ENCODE results near the gene CD300LF. TPM values are rescaled to one million over a fixed set of nuclear protein-coding genes. Genes with fewer than 3 reads are reported as not detected.

CD300LF gene
- total RNA-seq, 1 experiment from 2014 or later, result not detected

DNA sequence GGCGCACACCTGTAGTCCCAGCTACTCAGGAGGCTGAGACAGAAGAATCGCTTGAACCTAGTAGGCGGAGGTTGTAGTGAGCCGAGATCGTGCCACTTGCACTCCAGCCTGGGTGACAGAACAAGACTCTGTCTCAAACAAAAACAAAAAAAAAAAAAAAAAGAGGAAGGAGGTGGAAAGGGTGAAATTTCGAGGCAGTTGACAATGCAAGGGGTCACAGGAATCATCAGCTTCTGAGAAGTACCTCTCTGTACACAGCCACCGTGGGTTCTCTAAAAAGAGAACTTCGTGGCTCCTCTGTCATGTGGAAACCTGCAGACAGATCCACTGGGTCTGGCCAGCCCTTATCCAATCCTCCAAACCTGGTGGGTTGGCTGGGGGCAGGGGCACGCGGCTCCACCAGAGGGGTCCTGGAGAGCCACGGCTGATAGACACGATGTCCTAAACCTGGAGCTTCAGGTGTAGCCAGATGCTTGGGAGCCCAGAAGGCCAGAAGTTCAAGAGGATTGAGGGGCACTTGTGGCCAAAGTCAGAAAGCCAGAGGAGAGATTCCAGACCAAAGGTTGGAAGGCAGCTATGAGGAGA lies 540 bp upstream of the CD300LF start:
- Histone ChIP-seq H3K27ac (ENCODE audit: low read depth, low read length) (no peak overlapping the region), H3K9me3 (ENCODE audit: control insufficient read depth in 1 of 2, insufficient read depth in 1 of 2, low read depth in 1 of 2, low read length in 2 of 2) (no peaks in the 10 kb centered on the region), H3K9ac (ENCODE audit: low read length) (no peak overlapping the region), H4K20me1 (ENCODE audit: insufficient read depth) (no peaks in the 10 kb centered on the region), H3K4me3 (replicated peaks in 1 of 2; ENCODE audit: low read depth in 1 of 2, low read length in 2 of 2) (no peak overlapping the region), H3K36me3 (ENCODE audit: control insufficient read depth in 1 of 2, insufficient read depth in 2 of 2, low read length in 2 of 2) (no peaks in the 10 kb centered on the region), H3K4me2 (ENCODE audit: low read length) (no peak overlapping the region), H3K27me3 (ENCODE audit: insufficient read depth, low read length) (0 out of 2 replicates have a peak, but pooled peaks cover 6% of the 10 kb centered on the region), H3K4me1 (ENCODE audit: control insufficient read depth in 1 of 2, insufficient read depth in 2 of 2, low read length in 2 of 2) (peaks cover 0 to 3% of the 10 kb centered on the region in 2 experiments; a peak in 1 of 4 replicates), H3K79me2 (ENCODE audit: insufficient read depth, low read length) (no peaks in the 10 kb centered on the region), H3K9me2 (ENCODE audit: insufficient read depth) (no peaks in the 10 kb centered on the region), H2AFZ (ENCODE audit: low read depth, low read length, poor library complexity, severe bottlenecking) (no peak overlapping the region)
- intact Hi-C loops (cut with micrococcal nuclease), result no loop called here
- no TSS peak for BruUV-seq (replicated peaks)
- ChIA-PET POLR2A (no interaction called here), RAD21 (ENCODE audit: low non-redundant PET in 1 of 2, low total read pairs in 2 of 2, uncharacterized antibody in 2 of 2, unreplicated experiment in 2 of 2) (no interaction called here), CTCF (interaction anchor here (1.5 kb wide), 1 partner anchor 56 kb away, joined by 3 read pairs; no protein-coding TSS in a partner anchor)
- DNase-seq (ENCODE audit: low read depth, low spot score) (no peak), ATAC-seq (no peak)
- no peak for TF ChIP-seq YY1 (IDR thresholded peaks at IDR 0.05; ENCODE audit: extremely low read depth, insufficient replicate concordance, low read depth, low read length)
- TF ChIP-seq SRF (IDR thresholded peaks at IDR 0.05; ENCODE audit: low read depth), result no peak
- TF ChIP-seq, protein P1, sequence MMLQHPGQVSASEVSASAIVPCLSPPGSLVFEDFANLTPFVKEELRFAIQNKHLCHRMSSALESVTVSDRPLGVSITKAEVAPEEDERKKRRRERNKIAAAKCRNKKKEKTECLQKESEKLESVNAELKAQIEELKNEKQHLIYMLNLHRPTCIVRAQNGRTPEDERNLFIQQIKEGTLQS (IDR thresholded peaks at IDR 0.05), result no peak
- TF ChIP-seq CEBPB (IDR thresholded peaks at IDR 0.05; ENCODE audit: low read depth), result no peak
- TF ChIP-seq FOSL1 (IDR thresholded peaks at IDR 0.05; ENCODE audit: low read depth), result no peak
- TF ChIP-seq SP1 (IDR thresholded peaks at IDR 0.05; ENCODE audit: low read depth), result no peak
- TF ChIP-seq TCF7L2 (IDR thresholded peaks at IDR 0.05; ENCODE audit: borderline replicate concordance, extremely low read depth, insufficient read depth, insufficient read length), result no peak
- no peak for TF ChIP-seq CBX3 (IDR thresholded peaks at IDR 0.05; ENCODE audit: low read depth)
- TF ChIP-seq JUND (IDR thresholded peaks at IDR 0.05), result no peak
- TF ChIP-seq, protein P2, sequence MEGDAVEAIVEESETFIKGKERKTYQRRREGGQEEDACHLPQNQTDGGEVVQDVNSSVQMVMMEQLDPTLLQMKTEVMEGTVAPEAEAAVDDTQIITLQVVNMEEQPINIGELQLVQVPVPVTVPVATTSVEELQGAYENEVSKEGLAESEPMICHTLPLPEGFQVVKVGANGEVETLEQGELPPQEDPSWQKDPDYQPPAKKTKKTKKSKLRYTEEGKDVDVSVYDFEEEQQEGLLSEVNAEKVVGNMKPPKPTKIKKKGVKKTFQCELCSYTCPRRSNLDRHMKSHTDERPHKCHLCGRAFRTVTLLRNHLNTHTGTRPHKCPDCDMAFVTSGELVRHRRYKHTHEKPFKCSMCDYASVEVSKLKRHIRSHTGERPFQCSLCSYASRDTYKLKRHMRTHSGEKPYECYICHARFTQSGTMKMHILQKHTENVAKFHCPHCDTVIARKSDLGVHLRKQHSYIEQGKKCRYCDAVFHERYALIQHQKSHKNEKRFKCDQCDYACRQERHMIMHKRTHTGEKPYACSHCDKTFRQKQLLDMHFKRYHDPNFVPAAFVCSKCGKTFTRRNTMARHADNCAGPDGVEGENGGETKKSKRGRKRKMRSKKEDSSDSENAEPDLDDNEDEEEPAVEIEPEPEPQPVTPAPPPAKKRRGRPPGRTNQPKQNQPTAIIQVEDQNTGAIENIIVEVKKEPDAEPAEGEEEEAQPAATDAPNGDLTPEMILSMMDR (IDR thresholded peaks at IDR 0.05 in 2 of 3, conservative IDR thresholded peaks at IDR 0.05 in 1 of 3; ENCODE audit: borderline replicate concordance in 1 of 3, insufficient read depth in 1 of 3, low read depth in 2 of 3, low read length in 2 of 3), result no peak
- TF ChIP-seq RAD21 (IDR thresholded peaks at IDR 0.05; ENCODE audit: low read depth), result no peak
- no peak for TF ChIP-seq SIN3A (IDR thresholded peaks at IDR 0.05; ENCODE audit: low read depth)
- TF ChIP-seq, protein P3, sequence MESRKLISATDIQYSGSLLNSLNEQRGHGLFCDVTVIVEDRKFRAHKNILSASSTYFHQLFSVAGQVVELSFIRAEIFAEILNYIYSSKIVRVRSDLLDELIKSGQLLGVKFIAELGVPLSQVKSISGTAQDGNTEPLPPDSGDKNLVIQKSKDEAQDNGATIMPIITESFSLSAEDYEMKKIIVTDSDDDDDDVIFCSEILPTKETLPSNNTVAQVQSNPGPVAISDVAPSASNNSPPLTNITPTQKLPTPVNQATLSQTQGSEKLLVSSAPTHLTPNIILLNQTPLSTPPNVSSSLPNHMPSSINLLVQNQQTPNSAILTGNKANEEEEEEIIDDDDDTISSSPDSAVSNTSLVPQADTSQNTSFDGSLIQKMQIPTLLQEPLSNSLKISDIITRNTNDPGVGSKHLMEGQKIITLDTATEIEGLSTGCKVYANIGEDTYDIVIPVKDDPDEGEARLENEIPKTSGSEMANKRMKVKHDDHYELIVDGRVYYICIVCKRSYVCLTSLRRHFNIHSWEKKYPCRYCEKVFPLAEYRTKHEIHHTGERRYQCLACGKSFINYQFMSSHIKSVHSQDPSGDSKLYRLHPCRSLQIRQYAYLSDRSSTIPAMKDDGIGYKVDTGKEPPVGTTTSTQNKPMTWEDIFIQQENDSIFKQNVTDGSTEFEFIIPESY (IDR thresholded peaks at IDR 0.05; ENCODE audit: extremely low read depth, insufficient replicate concordance, low read length), result no peak
- TF ChIP-seq ZNF274 (IDR thresholded peaks at IDR 0.05; ENCODE audit: low read depth, low read length), result no peak
- no peak for TF ChIP-seq ELF1 (IDR thresholded peaks at IDR 0.05; ENCODE audit: borderline replicate concordance, low read depth)
